ENCODE results near the gene AFG3L2.
"Not testable (repeated sequence)": the region's sequence is repeated elsewhere in the genome, so short reads cannot be mapped to it uniquely, and the experiment has no call there.

Gene AFG3L2

DNA sequence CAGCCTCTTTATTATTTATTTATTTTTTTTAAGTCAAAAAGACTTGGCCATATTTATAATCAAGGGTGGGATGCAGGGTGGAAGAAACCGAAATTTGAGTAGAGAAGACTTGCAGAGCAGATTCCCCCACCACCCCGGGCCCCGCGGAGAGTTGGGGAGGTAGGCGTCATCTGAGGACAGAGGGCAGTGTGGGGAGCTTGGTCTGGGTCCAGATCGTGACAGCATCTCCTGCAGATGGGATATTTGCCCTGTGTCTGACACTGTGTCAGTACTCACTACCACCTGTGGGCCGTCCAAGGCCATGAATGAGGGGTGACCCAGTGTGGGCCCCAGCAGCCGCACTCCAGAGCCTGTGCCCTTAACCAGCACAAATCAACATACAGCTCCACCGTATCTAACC, 20.2 kb upstream of the AFG3L2 start:
- DNase-seq (ENCODE audit: low spot score), result no peak

DNA sequence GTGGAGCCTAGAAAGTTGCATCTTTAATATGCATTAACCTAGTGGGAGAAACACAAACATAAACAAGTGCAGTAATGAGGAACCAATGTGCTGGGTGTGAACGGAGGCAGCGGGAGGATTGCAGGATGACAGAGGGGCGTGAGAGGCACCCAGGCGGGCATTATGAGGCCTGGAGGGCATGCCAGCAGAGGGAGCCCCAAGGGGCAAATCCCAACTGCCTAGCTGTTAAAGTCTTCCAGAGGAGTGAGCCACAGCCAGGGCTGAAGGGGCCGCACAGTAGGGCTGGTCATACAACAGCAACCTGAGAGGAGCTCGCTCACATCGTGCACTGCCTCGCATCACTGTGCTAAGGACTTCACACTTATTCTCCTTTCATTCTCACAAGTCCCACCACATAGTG, 17.4 kb upstream of the AFG3L2 start:
- DNase-seq (ENCODE audit: low spot score), result no peak

DNA sequence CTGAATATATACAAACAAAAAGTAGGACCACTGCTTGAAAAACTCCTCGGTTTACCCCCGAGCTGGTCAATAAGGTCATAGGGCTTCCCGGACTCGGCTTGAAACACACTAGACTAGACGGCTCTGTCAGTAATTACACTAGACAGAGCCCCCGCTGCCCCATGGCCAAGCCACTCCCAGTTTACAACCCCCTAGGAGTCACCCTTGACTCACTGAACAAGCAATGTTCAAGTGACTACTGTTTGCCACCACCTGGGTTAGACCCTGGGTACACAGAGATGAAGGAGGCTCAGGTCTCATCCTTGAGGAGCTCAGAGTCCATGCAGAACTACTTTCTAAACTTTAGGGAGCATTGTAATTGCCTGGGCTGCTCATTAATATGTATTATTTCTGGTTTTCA, 17.0 kb upstream of the AFG3L2 start:
- no peak for DNase-seq (ENCODE audit: low spot score)

DNA sequence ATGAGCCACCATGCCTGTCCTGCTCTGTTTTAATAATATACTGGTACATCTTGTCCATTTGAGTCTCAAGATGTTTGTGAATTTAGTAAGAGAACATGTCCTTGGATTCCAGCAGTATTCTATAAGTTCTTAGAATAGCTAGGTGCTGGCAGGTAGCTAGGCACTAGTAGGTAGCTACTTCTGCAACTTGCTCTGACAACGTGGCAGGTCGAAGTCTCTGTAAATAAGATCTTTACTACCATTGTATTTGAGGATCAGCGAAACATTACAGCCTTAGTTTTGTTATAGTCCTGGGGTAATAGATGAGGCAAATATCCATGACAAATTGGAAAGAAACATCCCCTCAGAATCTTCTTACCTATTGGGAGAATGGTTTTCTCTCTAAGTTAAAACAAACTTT, 16.5 kb upstream of the AFG3L2 start:
- DNase-seq (ENCODE audit: low spot score), result no peak

DNA sequence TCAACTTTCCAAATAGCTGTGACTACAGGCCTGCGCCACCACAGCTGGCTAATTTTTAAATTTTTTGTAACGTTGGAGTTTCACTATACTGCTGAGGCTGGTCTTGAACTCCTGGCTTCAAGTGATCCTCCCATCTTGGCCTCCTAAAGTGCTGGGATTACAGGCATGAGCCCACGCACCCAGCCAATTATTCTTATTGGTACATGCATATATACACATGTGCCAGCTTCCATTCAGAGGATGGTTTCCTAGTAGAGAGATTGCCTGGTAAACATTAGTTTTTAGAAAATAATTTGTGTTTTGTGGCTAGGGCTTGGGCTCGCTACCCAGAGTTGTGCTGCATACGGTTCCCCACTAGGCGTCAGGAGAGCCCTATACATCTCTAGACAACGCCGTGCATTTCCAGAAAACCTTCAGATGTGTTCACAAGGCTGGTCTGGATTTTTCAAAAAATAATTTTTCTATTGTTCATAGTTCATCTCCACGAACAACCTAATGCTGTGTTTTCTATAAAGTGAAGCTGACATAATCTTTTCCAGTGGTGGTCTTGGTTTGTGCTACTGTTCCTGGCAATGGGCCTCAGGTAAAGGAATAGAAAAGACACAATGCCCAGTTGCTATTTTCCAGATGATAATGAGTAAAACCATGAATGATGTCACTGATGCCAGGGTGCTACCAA, 14.6 kb upstream of the AFG3L2 start:
- peak; percentile 69 for DNase-seq (ENCODE audit: low spot score)

- DNase-seq (ENCODE audit: low spot score), result no peak
Observed at GRCh38 chr18:12388442-12388841, 11.4 kb upstream of the AFG3L2 start.

DNA sequence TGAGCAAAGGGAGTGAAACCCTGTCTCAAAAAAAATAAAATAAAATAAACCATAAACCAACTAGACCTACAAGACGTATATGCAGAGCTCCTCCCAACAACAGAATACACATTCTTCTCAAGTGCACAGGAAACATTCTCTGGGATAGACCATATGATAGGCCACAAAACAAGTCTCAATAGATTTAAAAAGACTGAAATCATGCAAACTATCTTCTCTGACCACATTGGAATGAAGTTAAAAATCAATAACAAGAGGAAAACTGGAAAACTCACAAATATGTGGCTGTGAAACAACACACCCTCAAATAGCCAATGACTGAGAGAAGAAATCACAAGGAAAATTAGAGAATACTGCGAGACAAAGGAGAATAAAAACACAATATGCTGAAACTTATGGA, 7.2 kb upstream of the AFG3L2 start:
- DNase-seq (ENCODE audit: low spot score), result no peak

DNA sequence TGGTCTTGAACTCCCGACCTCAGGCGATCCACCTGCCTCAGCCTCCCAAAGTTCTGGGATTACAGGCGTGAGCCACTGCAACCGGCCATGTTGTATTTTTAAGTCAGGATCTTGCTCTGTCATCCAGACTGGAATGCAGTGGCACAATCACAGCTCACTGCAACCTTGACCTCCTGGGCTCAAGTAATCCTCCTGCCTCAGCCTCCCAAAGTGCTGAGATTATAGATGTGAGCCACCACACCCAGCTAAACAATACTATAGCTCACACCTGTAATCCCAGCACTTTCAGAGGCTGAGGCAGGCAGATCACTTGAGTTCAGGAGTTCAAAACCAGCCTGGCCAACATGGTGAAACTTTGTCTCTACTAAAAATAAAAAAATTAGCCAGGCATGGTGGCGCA, 6.7 kb upstream of the AFG3L2 start:
- not testable (repeated sequence) for DNase-seq (ENCODE audit: low spot score)

DNA sequence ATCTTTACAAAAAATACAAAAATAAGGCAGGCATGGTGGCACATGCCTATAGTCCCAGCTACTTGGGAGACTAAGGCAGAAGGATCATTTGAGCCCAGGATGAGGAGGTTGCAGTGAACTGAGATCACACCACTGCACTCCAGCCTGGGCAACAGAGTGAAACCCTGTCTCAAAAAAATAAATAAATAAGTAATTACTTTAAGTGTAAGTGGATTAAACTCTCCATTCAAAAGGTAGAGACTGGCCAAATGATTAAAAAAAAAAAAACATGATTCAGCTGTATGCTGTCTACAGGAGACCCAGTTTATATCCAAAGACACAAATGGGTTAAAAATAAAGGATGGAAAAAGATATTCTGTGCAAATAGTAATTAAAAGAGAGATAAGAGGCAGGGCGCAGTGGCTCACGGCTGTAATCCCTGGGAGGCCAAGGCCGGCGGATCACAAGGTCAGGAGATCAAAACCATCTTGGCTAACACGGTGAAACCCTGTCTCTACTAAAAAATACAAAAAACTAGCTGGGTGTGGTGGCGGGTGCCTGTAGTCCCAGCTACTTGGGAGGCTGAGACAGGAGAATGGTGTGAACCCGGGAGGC, 5.3 kb upstream of the AFG3L2 start:
- DNase-seq (ENCODE audit: low spot score), result not testable (repeated sequence)

GRCh38 chr18:12378198-12378558, 1.2 kb upstream of the AFG3L2 start:
- DNase-seq (ENCODE audit: low spot score), result not testable (repeated sequence)

DNA sequence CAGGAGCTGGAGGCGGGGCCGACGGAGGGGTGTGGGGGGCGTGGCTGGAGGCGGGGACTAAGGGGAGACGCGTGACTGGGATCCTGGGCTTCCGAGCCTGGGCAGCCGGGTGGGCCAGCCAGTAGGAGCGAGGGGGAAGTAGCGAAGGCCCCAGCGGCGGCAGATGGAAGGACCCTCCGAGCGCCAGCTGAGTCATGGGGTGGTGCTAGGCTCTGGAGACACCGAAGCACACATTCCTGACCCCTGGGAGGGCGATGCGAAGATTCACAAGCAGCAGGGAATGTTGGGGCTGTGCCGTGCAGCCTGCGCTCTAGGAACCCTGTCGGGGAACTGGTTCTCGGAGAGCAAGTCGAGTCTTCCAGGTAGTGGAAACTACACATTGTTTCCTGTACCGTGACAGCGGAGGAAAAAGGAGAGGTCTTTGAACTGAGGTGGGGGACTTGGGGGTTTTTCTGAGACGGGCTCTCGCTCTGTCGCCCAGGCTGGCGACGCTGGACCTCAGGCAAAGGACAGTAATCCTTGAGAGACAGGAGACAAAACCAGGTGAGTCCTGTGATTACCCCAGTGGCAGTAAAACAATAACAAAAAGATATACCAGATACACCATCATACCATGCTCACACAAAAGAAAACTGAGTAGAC, 650 bp upstream of the AFG3L2 start:
- DNase-seq (ENCODE audit: low spot score), result no peak

DNA sequence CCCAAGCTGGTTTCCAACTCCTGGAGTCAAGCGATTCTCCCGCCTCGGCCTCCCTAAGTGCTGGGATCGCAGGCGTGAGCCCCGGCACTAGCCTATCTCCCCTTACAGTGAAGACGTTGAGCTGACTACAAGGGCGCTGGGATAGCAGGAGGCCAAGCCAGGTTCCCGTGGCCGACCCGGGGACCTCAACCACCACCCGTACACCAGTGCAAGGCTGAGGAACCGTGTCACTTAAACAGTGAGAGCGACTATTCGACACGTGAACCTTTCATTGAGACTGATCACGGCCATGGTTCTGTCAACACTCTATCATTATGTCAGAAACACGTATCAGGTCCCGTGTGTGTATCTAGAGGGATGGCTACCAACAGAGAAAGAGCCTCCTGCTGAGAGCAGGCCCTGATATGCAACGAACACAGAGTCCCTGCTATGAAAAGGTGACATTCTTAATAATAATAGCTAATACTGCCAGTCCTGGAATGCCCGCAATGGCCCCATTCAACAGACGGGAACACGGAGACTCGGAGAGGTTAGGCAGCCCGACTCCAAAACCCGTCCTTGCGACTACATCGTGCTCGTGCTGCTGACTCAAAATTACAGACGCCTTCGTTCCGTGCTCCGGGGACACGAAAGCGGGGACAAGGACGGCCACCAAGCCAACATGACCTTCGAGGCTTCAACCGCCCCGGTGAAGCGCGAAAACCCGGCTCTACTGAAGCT, 833 bp downstream of the AFG3L2 start:
- no peak for DNase-seq (ENCODE audit: low spot score)

DNA sequence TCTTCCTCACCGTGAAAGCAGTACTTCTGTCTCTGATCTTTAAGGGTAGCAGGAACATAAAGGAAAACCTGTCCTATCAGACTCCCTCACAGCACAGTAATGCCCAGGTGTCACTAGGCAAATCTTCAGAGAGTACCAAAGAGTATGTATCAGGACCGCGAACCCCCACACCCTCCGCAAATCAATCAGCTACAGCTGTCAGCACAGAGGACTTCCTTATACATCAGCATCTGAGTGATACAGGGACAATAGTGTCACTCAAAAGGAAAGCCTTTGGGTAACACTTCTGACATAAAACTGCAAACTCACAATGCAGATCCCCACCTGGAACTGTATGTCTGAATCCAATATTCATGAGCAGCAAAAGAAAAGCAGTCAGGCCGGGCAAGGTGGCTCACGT, 2.6 kb downstream of the AFG3L2 start:
- DNase-seq (ENCODE audit: low spot score), result no peak

DNA sequence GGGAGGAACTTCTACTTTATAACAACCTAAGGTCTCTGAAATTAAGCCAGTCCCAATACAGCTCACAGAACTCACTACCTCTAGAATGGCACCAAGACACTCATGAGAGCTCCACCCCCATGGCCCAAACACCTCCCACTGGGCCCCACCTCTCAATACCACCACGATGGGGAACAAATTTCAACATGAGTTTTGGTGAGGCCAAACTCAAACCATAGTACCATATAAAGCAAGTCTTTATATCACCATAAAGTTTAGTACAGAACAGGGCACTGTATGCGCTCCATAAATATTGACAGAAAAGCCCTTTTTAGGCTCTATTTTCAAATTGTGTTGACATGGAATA, 3.3 kb downstream of the AFG3L2 start:
- no peak for DNase-seq (ENCODE audit: low spot score)

GRCh38 chr18:12373116-12373770, 3.8 kb downstream of the AFG3L2 start:
- DNase-seq (ENCODE audit: low spot score), result no peak

- no peak for DNase-seq (ENCODE audit: low spot score)
Observed at GRCh38 chr18:12372406-12372805, 4.6 kb downstream of the AFG3L2 start.

DNA sequence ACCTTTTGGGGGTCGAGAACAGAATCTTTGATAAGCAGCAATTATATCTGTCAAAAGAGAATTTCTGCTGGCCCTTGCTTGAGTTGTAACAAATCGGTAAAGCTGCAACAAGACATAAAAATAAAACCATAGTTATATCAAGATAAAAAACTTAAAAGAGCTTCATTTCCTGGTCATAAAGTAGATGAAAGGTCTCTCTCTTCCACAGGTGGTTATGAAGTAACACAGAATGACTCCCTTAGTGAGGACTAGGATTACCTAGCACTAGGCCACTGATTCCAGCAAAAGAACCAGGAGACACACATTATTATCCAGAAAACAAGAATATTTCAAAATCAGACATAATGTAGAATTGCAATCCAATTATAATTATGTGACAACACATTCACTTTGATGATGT, 5.4 kb downstream of the AFG3L2 start:
- no peak for DNase-seq (ENCODE audit: low spot score)

DNA sequence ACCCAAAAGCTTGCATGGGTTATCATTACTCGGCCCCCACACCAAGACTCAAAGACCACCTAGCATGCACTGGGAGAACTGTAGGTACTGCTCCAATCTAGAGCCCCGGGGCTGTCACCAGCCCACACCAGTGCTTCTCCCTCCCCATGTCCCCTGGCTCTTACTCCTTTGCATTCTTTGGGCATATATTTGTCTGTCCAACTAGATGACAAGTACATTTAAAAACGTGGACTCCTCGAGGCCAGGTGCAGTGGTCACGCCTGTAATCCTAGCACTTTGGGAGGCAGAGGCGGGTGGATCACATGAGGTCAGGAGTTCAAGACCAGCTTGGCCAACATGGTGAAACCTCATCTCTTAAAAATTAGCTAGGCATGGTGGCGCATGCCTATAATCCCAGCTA, 7.8 kb downstream of the AFG3L2 start:
- no peak for DNase-seq (ENCODE audit: low spot score)

DNA sequence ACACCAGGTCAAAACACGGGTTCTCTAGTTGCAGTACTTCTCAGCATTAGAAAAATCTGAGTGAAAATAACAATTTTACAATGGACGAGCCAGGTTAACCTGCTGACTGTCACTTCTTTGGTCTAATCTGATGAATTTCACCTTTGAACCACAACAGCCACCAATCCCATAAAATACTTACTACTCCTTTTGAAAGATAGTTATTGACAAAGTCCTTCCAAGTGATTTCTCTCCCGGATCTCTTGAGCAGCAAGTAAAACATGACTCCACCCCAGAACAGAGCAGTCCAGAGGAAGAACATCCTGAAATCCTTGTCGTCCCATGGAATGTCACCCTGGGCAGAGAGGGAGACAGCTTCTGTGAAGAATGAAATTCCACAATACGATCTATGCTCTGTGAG, 10.2 kb downstream of the AFG3L2 start:
- no peak for DNase-seq (ENCODE audit: low spot score)

GRCh38 chr18:12366379-12366778, 10.6 kb downstream of the AFG3L2 start:
- no peak for DNase-seq (ENCODE audit: low spot score)

- DNase-seq (ENCODE audit: low spot score), result no peak
Observed at GRCh38 chr18:12362473-12363174, 14.4 kb downstream of the AFG3L2 start.

- no peak for DNase-seq (ENCODE audit: low spot score)
Observed at GRCh38 chr18:12361770-12362378, 15.2 kb downstream of the AFG3L2 start.

Data from putamen (tissue), 1 donor.